AG04449 (cell line): ENCODE data around the gene PGAP1.

ENCODE experiments used
- CTCF ChIA-PET: fragments of 350-600 bp; formaldehyde crosslinking; extraction: SDS; loops from one replicate; lab custom pipeline; 2021; ENCODE audit warnings: antibody characterized with exemption; lab: Yijun Ruan, JAX
- POLR2A ChIA-PET: fragments of 400-600, 350-600 bp; formaldehyde crosslinking; extraction: SDS; loops from one replicate; lab custom pipeline; 2020; ENCODE audit warnings: antibody characterized with exemption, inconsistent platforms; lab: Yijun Ruan, JAX
- DNase-seq: peaks from one replicate; pipeline ENCODE4 v3.0.0-alpha.2; 2010; ENCODE audit warnings: low read depth, low spot score
- H3K4me3 ChIP-seq: 2 replicates; pipeline ENCODE4 v1.5.1; 2011; ENCODE audit warnings: low read depth, mild to moderate bottlenecking, control low read depth, low read length
- CTCF ChIP-seq: IDR thresholded peaks from one replicate; pipeline ENCODE4 v1.5.1; 2011; ENCODE audit warnings: mild to moderate bottlenecking, moderate library complexity, low read length, control low read depth, inconsistent platforms; ENCODE audit not compliant: insufficient read depth; ENCODE audit errors: missing control alignments

The PGAP1 gene

DNA sequence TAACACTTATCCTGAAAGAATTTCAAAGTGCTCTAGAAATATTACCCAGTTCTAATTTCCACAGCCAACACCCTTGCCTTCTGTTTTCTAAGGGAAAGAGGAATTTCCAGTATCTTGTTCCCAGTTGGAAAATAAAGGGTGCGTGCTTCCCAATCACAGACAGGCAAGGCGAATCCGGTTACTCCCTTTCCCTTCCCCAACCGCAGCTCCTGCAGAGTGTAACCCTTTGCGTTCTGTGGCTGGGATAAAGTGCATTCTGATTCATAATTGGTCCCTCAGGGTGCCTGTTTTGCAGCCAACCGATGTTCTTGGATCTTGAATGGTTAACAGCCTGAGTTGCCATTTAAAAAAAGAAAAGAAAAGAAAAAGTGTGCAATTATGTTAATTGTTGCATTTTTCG, 40.6 kb upstream of the PGAP1 start:
- CTCF ChIA-PET: no interaction called here
- H3K4me3 ChIP-seq: peak overlapping the region; percentile 27
- TF ChIP-seq CTCF: no peak
- no peak for DNase-seq
- POLR2A ChIA-PET: no interaction called here

DNA sequence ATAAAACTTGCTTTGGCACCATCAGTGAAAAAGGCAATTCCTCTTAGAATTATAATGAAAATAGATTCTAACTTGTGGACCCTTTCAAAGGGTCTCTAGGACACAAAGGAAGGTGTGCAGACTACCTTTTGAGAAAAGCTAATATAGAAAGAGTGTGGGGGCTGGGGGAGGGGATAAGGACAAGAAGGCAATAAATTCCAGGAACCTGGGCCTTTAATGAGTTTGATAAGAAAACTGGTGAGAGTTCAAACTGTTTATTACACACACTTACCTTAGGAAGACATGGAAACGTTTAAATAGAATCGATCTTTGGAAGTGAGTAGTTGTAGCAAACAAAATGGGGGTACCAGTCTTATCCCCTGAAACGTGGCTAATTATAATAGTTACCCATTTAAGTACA, 39.6 kb upstream of the PGAP1 start:
- ChIA-PET POLR2A (no interaction called here), CTCF (no interaction called here)
- no peak for DNase-seq
- no peak for TF ChIP-seq CTCF
- no peak overlapping the region for H3K4me3 ChIP-seq

GRCh38 chr2:196965651-196966050, 39.1 kb upstream of the PGAP1 start:
- CTCF ChIA-PET: no interaction called here
- TF ChIP-seq CTCF: no peak
- DNase-seq: no peak
- no peak overlapping the region for H3K4me3 ChIP-seq
- POLR2A ChIA-PET: no interaction called here

GRCh38 chr2:196963961-196964360, 37.5 kb upstream of the PGAP1 start:
- ChIA-PET CTCF (interaction anchor here (1.2 kb wide), 1 partner anchor 20 kb away, joined by 3 read pairs; no protein-coding TSS in a partner anchor), POLR2A (no interaction called here)
- H3K4me3 ChIP-seq: no peak overlapping the region
- TF ChIP-seq CTCF: no peak
- DNase-seq: no peak

DNA sequence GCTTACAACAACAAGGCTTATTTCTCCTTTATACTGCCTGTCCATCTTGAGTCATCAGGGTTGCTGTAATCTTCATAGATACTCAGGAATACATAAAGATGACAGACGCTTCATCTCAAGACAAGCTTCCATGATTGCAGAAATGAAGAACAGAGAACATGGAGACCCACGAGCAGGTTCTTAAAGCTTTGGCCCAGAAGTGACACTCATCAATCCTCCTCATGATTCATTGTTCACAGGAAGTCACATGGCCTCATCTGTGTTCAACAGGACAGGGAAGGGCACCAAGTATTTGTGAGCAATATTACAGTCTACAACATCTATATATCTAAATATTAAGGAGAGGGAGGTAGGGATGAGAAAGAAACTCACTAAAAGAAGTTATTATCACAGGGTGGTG, 36.5 kb upstream of the PGAP1 start:
- no peak for DNase-seq
- no peak for TF ChIP-seq CTCF
- no peak overlapping the region for H3K4me3 ChIP-seq
- ChIA-PET POLR2A (no interaction called here), CTCF (no interaction called here)

DNA sequence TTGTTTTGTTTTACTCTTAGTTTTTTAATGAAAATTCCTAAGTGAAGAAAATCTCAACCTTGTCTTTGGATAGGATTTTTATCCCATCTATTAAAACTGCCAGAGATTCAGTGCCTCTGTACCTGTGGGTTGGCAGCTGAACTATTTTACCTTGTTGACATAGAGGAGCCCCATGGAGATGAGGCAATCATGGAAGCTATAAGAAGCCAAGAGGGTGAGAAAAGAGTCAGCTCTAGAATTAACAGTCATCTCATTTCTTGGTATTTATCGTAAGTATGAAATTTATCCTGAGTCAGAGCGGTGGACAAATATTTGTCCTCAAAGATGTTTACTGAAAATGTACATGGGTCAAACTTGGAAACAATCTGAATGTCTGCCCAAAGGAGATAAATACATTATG, 35.8 kb upstream of the PGAP1 start:
- no peak overlapping the region for H3K4me3 ChIP-seq
- ChIA-PET CTCF (no interaction called here), POLR2A (no interaction called here)
- no peak for TF ChIP-seq CTCF
- no peak for DNase-seq
